ENCODE results near the gene ST8SIA6. TPM values are rescaled to one million over a fixed set of nuclear protein-coding genes. Genes with fewer than 3 reads are reported as not detected.

The ST8SIA6 gene, protein sequence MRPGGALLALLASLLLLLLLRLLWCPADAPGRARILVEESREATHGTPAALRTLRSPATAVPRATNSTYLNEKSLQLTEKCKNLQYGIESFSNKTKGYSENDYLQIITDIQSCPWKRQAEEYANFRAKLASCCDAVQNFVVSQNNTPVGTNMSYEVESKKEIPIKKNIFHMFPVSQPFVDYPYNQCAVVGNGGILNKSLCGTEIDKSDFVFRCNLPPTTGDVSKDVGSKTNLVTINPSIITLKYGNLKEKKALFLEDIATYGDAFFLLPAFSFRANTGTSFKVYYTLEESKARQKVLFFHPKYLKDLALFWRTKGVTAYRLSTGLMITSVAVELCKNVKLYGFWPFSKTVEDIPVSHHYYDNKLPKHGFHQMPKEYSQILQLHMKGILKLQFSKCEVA
- total RNA-seq (2014; rRNA removed) (not detected in 2 replicates), Bru-seq, nascent RNA (percentile 11 among the genes with signal in this experiment), BruChase-seq, experiment 1, labeled RNA remaining after a 6-hour chase (percentile 11 among the genes with signal in this experiment), BruChase-seq, experiment 2, labeled RNA remaining after a 2-hour chase (percentile 13 among the genes with signal in this experiment)
- long read RNA-seq, partial matches to known transcripts, result 0 of 1 reads
- long read RNA-seq, other reads (novel, unspliced or antisense), result 1 of 1 reads

DNA sequence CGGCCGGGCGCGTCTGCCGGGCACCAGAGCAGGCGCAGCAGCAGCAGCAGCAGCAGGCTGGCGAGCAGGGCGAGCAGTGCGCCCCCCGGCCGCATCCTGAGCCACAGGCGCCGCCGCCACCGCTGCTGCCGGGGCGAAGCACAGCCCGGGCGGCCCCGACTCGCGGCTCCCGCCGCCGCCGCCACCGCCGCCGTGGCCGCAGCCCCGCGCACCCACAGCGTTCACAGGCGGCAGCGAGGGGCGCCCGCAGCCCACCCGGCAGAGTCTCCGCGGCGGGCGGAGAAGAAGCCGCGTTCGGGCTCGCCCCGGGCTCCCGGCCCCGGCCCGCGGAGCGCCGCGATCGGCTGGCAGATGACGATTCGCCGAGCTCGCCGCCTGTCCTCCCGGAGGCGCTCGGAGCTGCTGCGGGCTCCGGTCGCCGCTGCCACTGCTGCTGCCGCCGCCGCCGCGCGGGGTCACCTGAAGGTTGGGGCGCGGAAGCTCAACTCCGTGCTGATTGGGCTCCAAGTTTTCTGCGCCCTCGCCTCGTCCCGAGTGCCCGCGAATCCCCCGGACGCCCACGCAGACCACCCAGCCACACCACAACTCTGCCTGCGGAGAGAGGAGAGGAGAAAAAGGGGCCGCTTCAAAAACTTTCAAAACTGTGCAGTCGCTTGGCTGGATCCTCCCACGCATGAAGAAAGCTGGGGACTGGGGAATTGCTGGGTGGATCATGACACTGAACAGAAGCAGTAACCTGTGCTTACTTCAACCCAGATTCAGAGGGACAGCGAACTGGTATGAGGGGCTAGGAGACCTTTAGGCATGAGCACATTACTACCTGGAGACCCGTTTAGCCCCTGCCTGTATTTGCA is at the start of gene ST8SIA6:
ST8SIA6 (minus strand) TSS at position 435 of the 854 bp plus-strand sequence; CDS start at position 95, 340 bp downstream.
- ChIA-PET POLR2A (ENCODE audit: unreplicated experiment) (no interaction called here), CTCF (no interaction called here)
- Histone ChIP-seq H3K9me3 (ENCODE audit: low read length) (no peaks in the 10 kb centered on the region), H3K9me2 (replicated peaks; ENCODE audit: low read length) (no peaks in the 10 kb centered on the region), H3K9ac (ENCODE audit: low read length) (no peak within 1 kb of the TSS), H3F3A (ENCODE audit: low read length, unreplicated experiment) (no peaks in the 10 kb centered on the region), H3K36me3 (ENCODE audit: low read depth, low read length) (no peaks in the 10 kb centered on the region), H3K79me2 (ENCODE audit: low read length) (no peaks in the 10 kb centered on the region), H4K20me1 (ENCODE audit: low read length) (no peaks in the 10 kb centered on the region), H2AFZ (ENCODE audit: low read length) (peak within 1 kb of the TSS; percentile 74), H3K4me1 (ENCODE audit: insufficient read depth, low read length) (no peaks in the 10 kb centered on the region), H3K27ac (ENCODE audit: low read length) (no peak within 1 kb of the TSS), H3K4me2 (ENCODE audit: low read length) (peak within 1 kb of the TSS; percentile 80), H3K4me3 (ENCODE audit: low read length) (peak within 1 kb of the TSS; percentile 60), H3K27me3 (ENCODE audit: low read length) (no peaks in the 10 kb centered on the region)
- BruUV-seq (replicated peaks), result no TSS peak
- DNase-seq (peak; percentile 16), ATAC-seq (peak; percentile 67)
- intact Hi-C loops (cut with micrococcal nuclease), result no loop called here
- TF ChIP-seq, protein P1, sequence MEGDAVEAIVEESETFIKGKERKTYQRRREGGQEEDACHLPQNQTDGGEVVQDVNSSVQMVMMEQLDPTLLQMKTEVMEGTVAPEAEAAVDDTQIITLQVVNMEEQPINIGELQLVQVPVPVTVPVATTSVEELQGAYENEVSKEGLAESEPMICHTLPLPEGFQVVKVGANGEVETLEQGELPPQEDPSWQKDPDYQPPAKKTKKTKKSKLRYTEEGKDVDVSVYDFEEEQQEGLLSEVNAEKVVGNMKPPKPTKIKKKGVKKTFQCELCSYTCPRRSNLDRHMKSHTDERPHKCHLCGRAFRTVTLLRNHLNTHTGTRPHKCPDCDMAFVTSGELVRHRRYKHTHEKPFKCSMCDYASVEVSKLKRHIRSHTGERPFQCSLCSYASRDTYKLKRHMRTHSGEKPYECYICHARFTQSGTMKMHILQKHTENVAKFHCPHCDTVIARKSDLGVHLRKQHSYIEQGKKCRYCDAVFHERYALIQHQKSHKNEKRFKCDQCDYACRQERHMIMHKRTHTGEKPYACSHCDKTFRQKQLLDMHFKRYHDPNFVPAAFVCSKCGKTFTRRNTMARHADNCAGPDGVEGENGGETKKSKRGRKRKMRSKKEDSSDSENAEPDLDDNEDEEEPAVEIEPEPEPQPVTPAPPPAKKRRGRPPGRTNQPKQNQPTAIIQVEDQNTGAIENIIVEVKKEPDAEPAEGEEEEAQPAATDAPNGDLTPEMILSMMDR (conservative IDR thresholded peaks at IDR 0.05; ENCODE audit: low read depth, low read length), result no peak
- TF ChIP-seq EZH2 (IDR thresholded peaks at IDR 0.05; ENCODE audit: low read length, unreplicated experiment) (no peak), EZH2phosphoT487 (IDR thresholded peaks at IDR 0.05; ENCODE audit: borderline replicate concordance, low read length) (no peak)

DNA sequence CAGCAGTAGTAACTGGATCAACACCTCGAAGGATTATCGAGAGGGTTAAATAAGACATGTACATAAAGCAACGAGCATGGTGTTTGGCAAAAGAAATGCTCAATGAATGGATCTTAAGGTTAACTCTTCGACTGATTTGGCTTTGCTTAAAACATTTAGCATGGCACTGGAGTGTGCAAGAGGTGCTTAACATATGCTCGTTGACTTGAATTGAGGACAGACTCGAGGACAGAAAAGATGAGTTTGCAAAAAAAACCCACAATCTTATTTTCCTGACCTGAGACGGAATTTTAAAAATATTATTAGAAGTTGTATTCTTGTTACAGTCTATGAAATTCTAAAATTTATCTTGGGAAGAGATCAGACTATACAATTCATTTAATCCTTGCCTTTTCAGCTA is 49.4 kb upstream of the ST8SIA6 start:
- Histone ChIP-seq H3K79me2 (ENCODE audit: low read length) (no peaks in the 10 kb centered on the region), H3K4me1 (ENCODE audit: insufficient read depth, low read length) (peaks cover 4% of the 10 kb centered on the region; the same call in 1 of the 2 replicates), H2AFZ (ENCODE audit: low read length) (no peak overlapping the region), H3K27me3 (ENCODE audit: low read length) (no peaks in the 10 kb centered on the region), H3K9ac (ENCODE audit: low read length) (no peak overlapping the region), H4K20me1 (ENCODE audit: low read length) (no peaks in the 10 kb centered on the region), H3K36me3 (ENCODE audit: low read depth, low read length) (no peaks in the 10 kb centered on the region), H3K4me3 (ENCODE audit: low read length) (no peak overlapping the region), H3K9me2 (replicated peaks; ENCODE audit: low read length) (no peaks in the 10 kb centered on the region), H3K27ac (ENCODE audit: low read length) (no peak overlapping the region), H3K4me2 (ENCODE audit: low read length) (no peak overlapping the region), H3F3A (ENCODE audit: low read length, unreplicated experiment) (no peaks in the 10 kb centered on the region), H3K9me3 (ENCODE audit: low read length) (no peaks in the 10 kb centered on the region)
- TF ChIP-seq, protein P1 (conservative IDR thresholded peaks at IDR 0.05; ENCODE audit: low read depth, low read length), result no peak
- TF ChIP-seq EZH2phosphoT487 (IDR thresholded peaks at IDR 0.05; ENCODE audit: borderline replicate concordance, low read length), result no peak
- TF ChIP-seq EZH2 (IDR thresholded peaks at IDR 0.05; ENCODE audit: low read length, unreplicated experiment), result no peak
- CTCF ChIA-PET, result no interaction called here
- POLR2A ChIA-PET (ENCODE audit: unreplicated experiment), result no interaction called here
- DNase-seq (no peak), ATAC-seq (no peak)
- BruUV-seq (replicated peaks), result no TSS peak
- intact Hi-C loops (cut with micrococcal nuclease), result no loop called here
